ENCODE measurements around the gene NUP98. TPM values are rescaled to one million over a fixed set of nuclear protein-coding genes. Genes with fewer than 3 reads are reported as not detected.

NUP98 gene
- total RNA-seq, 1 experiment from 2014 or later = 114 TPM

- peaks cover 77% of the 10 kb centered on the region for H3K36me3 Mint-ChIP-seq (ENCODE audit: insufficient read depth, unreplicated experiment)
- no TSS peak for BruUV-seq (replicated peaks)
- TF ChIP-seq, protein P1, sequence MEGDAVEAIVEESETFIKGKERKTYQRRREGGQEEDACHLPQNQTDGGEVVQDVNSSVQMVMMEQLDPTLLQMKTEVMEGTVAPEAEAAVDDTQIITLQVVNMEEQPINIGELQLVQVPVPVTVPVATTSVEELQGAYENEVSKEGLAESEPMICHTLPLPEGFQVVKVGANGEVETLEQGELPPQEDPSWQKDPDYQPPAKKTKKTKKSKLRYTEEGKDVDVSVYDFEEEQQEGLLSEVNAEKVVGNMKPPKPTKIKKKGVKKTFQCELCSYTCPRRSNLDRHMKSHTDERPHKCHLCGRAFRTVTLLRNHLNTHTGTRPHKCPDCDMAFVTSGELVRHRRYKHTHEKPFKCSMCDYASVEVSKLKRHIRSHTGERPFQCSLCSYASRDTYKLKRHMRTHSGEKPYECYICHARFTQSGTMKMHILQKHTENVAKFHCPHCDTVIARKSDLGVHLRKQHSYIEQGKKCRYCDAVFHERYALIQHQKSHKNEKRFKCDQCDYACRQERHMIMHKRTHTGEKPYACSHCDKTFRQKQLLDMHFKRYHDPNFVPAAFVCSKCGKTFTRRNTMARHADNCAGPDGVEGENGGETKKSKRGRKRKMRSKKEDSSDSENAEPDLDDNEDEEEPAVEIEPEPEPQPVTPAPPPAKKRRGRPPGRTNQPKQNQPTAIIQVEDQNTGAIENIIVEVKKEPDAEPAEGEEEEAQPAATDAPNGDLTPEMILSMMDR (IDR thresholded peaks at IDR 0.05; ENCODE audit: unreplicated experiment) = no peak
- no peaks in the 10 kb centered on the region for H3K9me3 Mint-ChIP-seq (ENCODE audit: low read depth, unreplicated experiment)
- CTCF ChIA-PET = no interaction called here
- H3K4me1 Mint-ChIP-seq (ENCODE audit: low read depth, unreplicated experiment) = no peaks in the 10 kb centered on the region
- intact Hi-C loops (cut with micrococcal nuclease; ENCODE audit: unreplicated experiment) = no loop called here
- H3K27me3 Mint-ChIP-seq (ENCODE audit: unreplicated experiment) = no peaks in the 10 kb centered on the region
- H3K27ac Mint-ChIP-seq (ENCODE audit: unreplicated experiment) = no peak overlapping the region
- no peak overlapping the region for H3K4me3 Mint-ChIP-seq (ENCODE audit: low read depth, unreplicated experiment)
- no peak for DNase-seq
Observed at GRCh38 chr11:3683039-3683438, 114.3 kb downstream of the NUP98 start.

GRCh38 chr11:3679077-3679476, 118.3 kb downstream of the NUP98 start:
- Mint-ChIP-seq H3K9me3 (ENCODE audit: low read depth, unreplicated experiment) (no peaks in the 10 kb centered on the region), H3K27ac (ENCODE audit: unreplicated experiment) (no peak overlapping the region)
- BruUV-seq (replicated peaks) = no TSS peak

GRCh38 chr11:3675971-3676370, 121.4 kb downstream of the NUP98 start:
- TF ChIP-seq, protein P1 (IDR thresholded peaks at IDR 0.05; ENCODE audit: unreplicated experiment) = no peak
- Mint-ChIP-seq H3K27me3 (ENCODE audit: unreplicated experiment) (no peaks in the 10 kb centered on the region), H3K27ac (ENCODE audit: unreplicated experiment) (no peak overlapping the region), H3K36me3 (ENCODE audit: insufficient read depth, unreplicated experiment) (peaks cover 56% of the 10 kb centered on the region), H3K4me3 (ENCODE audit: low read depth, unreplicated experiment) (no peak overlapping the region), H3K4me1 (ENCODE audit: low read depth, unreplicated experiment) (no peaks in the 10 kb centered on the region), H3K9me3 (ENCODE audit: low read depth, unreplicated experiment) (no peaks in the 10 kb centered on the region)
- intact Hi-C loops (cut with micrococcal nuclease; ENCODE audit: unreplicated experiment) = no loop called here
- no TSS peak for BruUV-seq (replicated peaks)
- DNase-seq = no peak
- CTCF ChIA-PET = no interaction called here

More at GRCh38 chr11:3679077-3679476, 118.3 kb downstream of the NUP98 start:
- Mint-ChIP-seq H3K4me1 (ENCODE audit: low read depth, unreplicated experiment) (no peaks in the 10 kb centered on the region), H3K4me3 (ENCODE audit: low read depth, unreplicated experiment) (no peak overlapping the region), H3K36me3 (ENCODE audit: insufficient read depth, unreplicated experiment) (peaks cover 68% of the 10 kb centered on the region), H3K27me3 (ENCODE audit: unreplicated experiment) (no peaks in the 10 kb centered on the region)
- CTCF ChIA-PET = no interaction called here
- TF ChIP-seq, protein P1 (IDR thresholded peaks at IDR 0.05; ENCODE audit: unreplicated experiment) = no peak
- intact Hi-C loops (cut with micrococcal nuclease; ENCODE audit: unreplicated experiment) = no loop called here
- no peak for DNase-seq

- no peaks in the 10 kb centered on the region for H3K27me3 Mint-ChIP-seq (ENCODE audit: unreplicated experiment)
- intact Hi-C loops (cut with micrococcal nuclease; ENCODE audit: unreplicated experiment) = no loop called here
- CTCF ChIA-PET = no interaction called here
- H3K4me1 Mint-ChIP-seq (ENCODE audit: low read depth, unreplicated experiment) = no peaks in the 10 kb centered on the region
- BruUV-seq (replicated peaks) = no TSS peak
- no peak overlapping the region for H3K27ac Mint-ChIP-seq (ENCODE audit: unreplicated experiment)
- peaks cover 44% of the 10 kb centered on the region for H3K36me3 Mint-ChIP-seq (ENCODE audit: insufficient read depth, unreplicated experiment)
- no peaks in the 10 kb centered on the region for H3K9me3 Mint-ChIP-seq (ENCODE audit: low read depth, unreplicated experiment)
- no peak for DNase-seq
- H3K4me3 Mint-ChIP-seq (ENCODE audit: low read depth, unreplicated experiment) = no peak overlapping the region
- TF ChIP-seq, protein P1 (IDR thresholded peaks at IDR 0.05; ENCODE audit: unreplicated experiment) = no peak
Observed at GRCh38 chr11:3674189-3674588, 123.2 kb downstream of the NUP98 start.
